PC-3 (cell line): ENCODE results near the gene KRT31. TPM values are rescaled to one million over a fixed set of nuclear protein-coding genes. Genes with fewer than 3 reads are reported as not detected.
"Not testable (repeated sequence)": the region's sequence is repeated elsewhere in the genome, so short reads cannot be mapped to it uniquely, and the experiment has no call there.

Source experiments
- ATAC-seq: fragments of 200-7000 bp; cut with Tn5 transposase; 2 replicates; pipeline ENCODE4 v1.9.1; 2020; ENCODE audit warnings: mild to moderate bottlenecking, moderate library complexity
- BruUV-seq: library from RNA; stranded (reverse); fragments of 400-500 nt; replicated peaks from 2 replicates; lab custom pipeline; 2021; lab: Mats Ljungman, UMichigan
- CTCF ChIA-PET: fragments of 300-600 bp; sonication (Branson Sonifier 250); formaldehyde crosslinking; loops from one replicate; lab custom pipeline; 2022; ENCODE audit warnings: antibody characterized with exemption; lab: Charles Lee
- POLR2A ChIA-PET: fragments of 300-600 bp; sonication (Branson Sonifier 250); formaldehyde crosslinking; loops from one replicate; lab custom pipeline; 2022; ENCODE audit warnings: antibody characterized with exemption; ENCODE audit not compliant: unreplicated experiment; lab: Charles Lee
- DNase-seq: peaks from one replicate; pipeline ENCODE4 v3.0.0-alpha.2; 2015
- H2AFZ ChIP-seq: fragments of 300-600 bp; sonication (generic); 2 replicates; pipeline ENCODE4 v1.6.0; 2016; ENCODE audit warnings: antibody characterized with exemption, low read length
- H3F3A ChIP-seq: fragments of 300-600 bp; sonication (generic); one replicate; pipeline ENCODE4 v1.6.0; 2017; ENCODE audit warnings: antibody characterized with exemption, low read length, control low read depth, mild to moderate bottlenecking; ENCODE audit not compliant: unreplicated experiment
- H3K27ac ChIP-seq: fragments of 300-600 bp; sonication (generic); 2 replicates; pipeline ENCODE4 v1.5.1; 2016; ENCODE audit warnings: mild to moderate bottlenecking, low read length
- H3K27me3 ChIP-seq: fragments of 300-600 bp; sonication (generic); 2 replicates; pipeline ENCODE4 v1.6.1; 2016; ENCODE audit warnings: low read length, mixed read lengths
- H3K36me3 ChIP-seq: fragments of 300-600 bp; sonication (generic); 2 replicates; pipeline ENCODE4 v1.6.1; 2016; ENCODE audit warnings: low read depth, mixed run types, low read length, mixed read lengths
- H3K4me1 ChIP-seq: fragments of 300-600 bp; sonication (generic); 2 replicates; pipeline ENCODE4 v1.5.1; 2016; ENCODE audit warnings: low read length; ENCODE audit not compliant: insufficient read depth
- H3K4me2 ChIP-seq: fragments of 300-600 bp; sonication (generic); 2 replicates; pipeline ENCODE4 v1.6.0; 2016; ENCODE audit warnings: low read length
- H3K4me3 ChIP-seq: fragments of 300-600 bp; sonication (generic); 2 replicates; pipeline ENCODE4 v1.5.1; 2016; ENCODE audit warnings: mild to moderate bottlenecking, low read length, mixed read lengths
- H3K79me2 ChIP-seq: fragments of 300-600 bp; sonication (generic); 2 replicates; pipeline ENCODE4 v1.6.1; 2017; ENCODE audit warnings: low read length, mixed read lengths
- H3K9ac ChIP-seq: fragments of 300-600 bp; sonication (generic); 2 replicates; pipeline ENCODE4 v1.6.0; 2016; ENCODE audit warnings: mild to moderate bottlenecking, low read length
- H3K9me2 ChIP-seq: fragments of 300-600 bp; sonication (generic); replicated peaks from 2 replicates; pipeline ENCODE4 v1.6.1; 2016; ENCODE audit warnings: mixed run types, low read length, mixed read lengths
- H3K9me3 ChIP-seq: fragments of 300-600 bp; sonication (generic); 2 replicates; pipeline ENCODE4 v1.6.1; 2016; ENCODE audit warnings: low read length, mixed read lengths
- H4K20me1 ChIP-seq: fragments of 300-600 bp; sonication (generic); 2 replicates; pipeline ENCODE4 v1.6.1; 2016; ENCODE audit warnings: low read length, mixed read lengths
- CTCF ChIP-seq: fragments of 300-600 bp; sonication (generic); conservative IDR thresholded peaks from 2 replicates; pipeline ENCODE4 v1.5.1; 2017; ENCODE audit warnings: antibody characterized with exemption, low read depth, mild to moderate bottlenecking, low read length
- EZH2 ChIP-seq: fragments of 300-600 bp; sonication (generic); IDR thresholded peaks from one replicate; pipeline ENCODE4 v1.6.1; 2017; ENCODE audit warnings: antibody characterized with exemption, mild to moderate bottlenecking, low read length; ENCODE audit not compliant: unreplicated experiment
- EZH2phosphoT487 ChIP-seq: fragments of 300-600 bp; sonication (generic); IDR thresholded peaks from 2 replicates; pipeline ENCODE4 v1.6.1; 2018; ENCODE audit warnings: mild to moderate bottlenecking, antibody characterized with exemption, low read length, borderline replicate concordance
- intact Hi-C: fragments of 100-400 bp; cut with micrococcal nuclease; formaldehyde crosslinking; loops from 2 replicates; pipeline ENCODE4 v1.9.0; 2023
- total RNA-seq: library from RNA; depleted of rRNA; stranded (reverse); fragments of >200 nt; gene quantifications from 2 replicates; pipeline ENCODE4 v1.2.3, GENCODE V29; 2014

KRT31 gene
- total RNA-seq, 1 experiment from 2014 or later = not detected

- intact Hi-C loops = no loop called here
- H3K36me3 ChIP-seq = no peaks in the 10 kb centered on the region
- no peak overlapping the region for H2AFZ ChIP-seq
- ChIA-PET CTCF (no interaction called here), POLR2A (no interaction called here)
- TF ChIP-seq EZH2phosphoT487 (no peak), CTCF (no peak), EZH2 (no peak)
- BruUV-seq = no TSS peak
- H3K4me2 ChIP-seq = no peak overlapping the region
- no peaks in the 10 kb centered on the region for H3K9me3 ChIP-seq
- no peaks in the 10 kb centered on the region for H4K20me1 ChIP-seq
- H3K79me2 ChIP-seq = no peaks in the 10 kb centered on the region
- H3K27me3 ChIP-seq = no peaks in the 10 kb centered on the region
- no peak overlapping the region for H3K9ac ChIP-seq
- H3K4me1 ChIP-seq = peaks cover 24% of the 10 kb centered on the region
- H3K4me3 ChIP-seq = no peak overlapping the region
- DNase-seq (no peak), ATAC-seq (no peak)
- no peak overlapping the region for H3K27ac ChIP-seq
- H3K9me2 ChIP-seq = no peaks in the 10 kb centered on the region
- no peaks in the 10 kb centered on the region for H3F3A ChIP-seq
These were observed 15.0 kb downstream of the KRT31 start for GRCh38 chr17:41382394-41382793.

- H3K4me3 ChIP-seq, H3K9ac ChIP-seq, H3K9me2 ChIP-seq, H3K4me2 ChIP-seq, BruUV-seq, H3K27ac ChIP-seq, CTCF ChIA-PET, POLR2A ChIA-PET, H3K36me3 ChIP-seq, H3K9me3 ChIP-seq, H2AFZ ChIP-seq, H4K20me1 ChIP-seq, intact Hi-C loops, H3K79me2 ChIP-seq, H3F3A ChIP-seq, H3K27me3 ChIP-seq, DNase-seq, ATAC-seq: not testable (repeated sequence)
- peaks cover 28% of the 10 kb centered on the region for H3K4me1 ChIP-seq
These were observed 15.5 kb downstream of the KRT31 start, which contains the start of gene KRT34 for GRCh38 chr17:41381943-41382342. TSS of gene KRT34 (minus strand) at chr17:41382306. CDS start at chr17:41382246, 60 bp downstream.

- H3K36me3 ChIP-seq, H3K9me2 ChIP-seq, H2AFZ ChIP-seq, H3K9me3 ChIP-seq, H3K79me2 ChIP-seq, BruUV-seq, H3K4me3 ChIP-seq, H3K27me3 ChIP-seq, H4K20me1 ChIP-seq, POLR2A ChIA-PET, intact Hi-C loops, H3F3A ChIP-seq: not testable (repeated sequence)
- H3K4me1 ChIP-seq = peaks cover 28% of the 10 kb centered on the region
- ATAC-seq (peak; percentile 83), DNase-seq (peak; percentile 83)
- peak overlapping the region; percentile 37; the same call in 1 of the 2 replicates for H3K9ac ChIP-seq
- CTCF ChIA-PET = interaction anchor here (0.6 kb wide), 1 partner anchor 201 kb away, joined by 4 read pairs; no protein-coding TSS in a partner anchor
- H3K27ac ChIP-seq = peak overlapping the region; percentile 79
- 0 out of 2 replicates have a peak overlapping the region, but pooled peaks have one; percentile 40 for H3K4me2 ChIP-seq
These were observed 17.3 kb downstream of the KRT31 start for GRCh38 chr17:41380091-41380490.

GRCh38 chr17:41377546-41377945 lies 19.9 kb downstream of the KRT31 start:
- Histone ChIP-seq H3K27me3 (no peaks in the 10 kb centered on the region), H3K79me2 (no peaks in the 10 kb centered on the region), H3K9ac (no peak overlapping the region), H3K27ac (peak overlapping the region; percentile 33), H3F3A (no peaks in the 10 kb centered on the region), H2AFZ (no peak overlapping the region), H3K36me3 (no peaks in the 10 kb centered on the region), H3K9me3 (no peaks in the 10 kb centered on the region), H3K9me2 (no peaks in the 10 kb centered on the region), H4K20me1 (no peaks in the 10 kb centered on the region), H3K4me1 (peaks cover 28% of the 10 kb centered on the region), H3K4me3 (no peak overlapping the region), H3K4me2 (no peak overlapping the region)
- intact Hi-C loops = no loop called here
- CTCF ChIA-PET = no interaction called here
- POLR2A ChIA-PET = no interaction called here
- ATAC-seq (peak; percentile 32), DNase-seq (peak; percentile 39)
- TF ChIP-seq CTCF (no peak), EZH2 (no peak), EZH2phosphoT487 (no peak)
- no TSS peak for BruUV-seq
